LNCaP clone FGC (cell line): ENCODE data around the gene MYO15A.

ENCODE experiments used
- DNase-seq: peaks from one replicate; pipeline ENCODE4 v3.0.0-alpha.2; 2011; ENCODE audit warnings: low read depth
- H3K4me3 ChIP-seq: 2 replicates; pipeline ENCODE4 v1.5.1; 2011; ENCODE audit warnings: mild to moderate bottlenecking, low read depth, low read length, control low read depth
- TF ChIP-seq, protein P1 (sequence below): IDR thresholded peaks from 2 replicates; pipeline ENCODE4 v1.5.1; 2012; ENCODE audit warnings: mild to moderate bottlenecking; ENCODE audit not compliant: control insufficient read depth, insufficient read depth; ENCODE audit errors: extremely low read depth

The MYO15A gene

DNA sequence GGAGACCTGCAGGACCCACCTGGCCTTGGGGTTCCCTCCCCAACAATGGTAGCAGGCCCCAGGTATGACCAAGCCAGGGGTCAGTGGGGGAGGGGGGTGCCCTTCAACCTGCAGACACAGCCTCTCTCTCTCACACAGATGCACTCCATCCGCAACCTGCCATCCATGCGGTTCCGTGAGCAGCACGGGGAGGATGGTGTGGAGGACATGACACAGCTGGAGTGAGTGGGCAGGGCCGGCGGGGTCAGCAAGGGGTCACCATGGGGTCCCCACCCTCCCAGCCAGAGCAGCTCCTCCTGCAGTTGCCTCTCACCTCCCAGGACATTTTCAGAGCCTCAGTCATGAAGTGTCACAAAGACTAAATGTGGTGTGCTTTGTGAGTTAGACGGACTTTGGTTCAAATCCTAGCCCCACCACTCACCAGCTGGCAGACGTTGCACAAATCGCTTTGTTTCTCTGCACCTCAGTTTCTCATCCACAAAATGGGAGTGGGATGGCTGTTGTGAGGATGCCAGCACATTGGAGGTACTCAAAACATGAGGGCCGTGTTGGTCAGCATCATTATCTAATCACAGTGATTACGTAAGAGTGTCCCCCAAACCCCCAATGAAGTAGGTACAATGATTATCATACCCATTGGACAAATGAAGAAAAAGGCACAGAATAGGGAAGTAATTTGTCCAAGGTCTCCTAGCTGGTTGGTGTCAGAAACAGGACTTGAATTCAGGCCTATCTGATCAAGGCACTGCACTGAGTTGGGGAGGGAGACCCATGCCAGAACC lies 16.0 kb downstream of the MYO15A start:
- TF ChIP-seq, protein P1, sequence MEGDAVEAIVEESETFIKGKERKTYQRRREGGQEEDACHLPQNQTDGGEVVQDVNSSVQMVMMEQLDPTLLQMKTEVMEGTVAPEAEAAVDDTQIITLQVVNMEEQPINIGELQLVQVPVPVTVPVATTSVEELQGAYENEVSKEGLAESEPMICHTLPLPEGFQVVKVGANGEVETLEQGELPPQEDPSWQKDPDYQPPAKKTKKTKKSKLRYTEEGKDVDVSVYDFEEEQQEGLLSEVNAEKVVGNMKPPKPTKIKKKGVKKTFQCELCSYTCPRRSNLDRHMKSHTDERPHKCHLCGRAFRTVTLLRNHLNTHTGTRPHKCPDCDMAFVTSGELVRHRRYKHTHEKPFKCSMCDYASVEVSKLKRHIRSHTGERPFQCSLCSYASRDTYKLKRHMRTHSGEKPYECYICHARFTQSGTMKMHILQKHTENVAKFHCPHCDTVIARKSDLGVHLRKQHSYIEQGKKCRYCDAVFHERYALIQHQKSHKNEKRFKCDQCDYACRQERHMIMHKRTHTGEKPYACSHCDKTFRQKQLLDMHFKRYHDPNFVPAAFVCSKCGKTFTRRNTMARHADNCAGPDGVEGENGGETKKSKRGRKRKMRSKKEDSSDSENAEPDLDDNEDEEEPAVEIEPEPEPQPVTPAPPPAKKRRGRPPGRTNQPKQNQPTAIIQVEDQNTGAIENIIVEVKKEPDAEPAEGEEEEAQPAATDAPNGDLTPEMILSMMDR: no peak
- H3K4me3 ChIP-seq: no peak overlapping the region
- DNase-seq: no peak

DNA sequence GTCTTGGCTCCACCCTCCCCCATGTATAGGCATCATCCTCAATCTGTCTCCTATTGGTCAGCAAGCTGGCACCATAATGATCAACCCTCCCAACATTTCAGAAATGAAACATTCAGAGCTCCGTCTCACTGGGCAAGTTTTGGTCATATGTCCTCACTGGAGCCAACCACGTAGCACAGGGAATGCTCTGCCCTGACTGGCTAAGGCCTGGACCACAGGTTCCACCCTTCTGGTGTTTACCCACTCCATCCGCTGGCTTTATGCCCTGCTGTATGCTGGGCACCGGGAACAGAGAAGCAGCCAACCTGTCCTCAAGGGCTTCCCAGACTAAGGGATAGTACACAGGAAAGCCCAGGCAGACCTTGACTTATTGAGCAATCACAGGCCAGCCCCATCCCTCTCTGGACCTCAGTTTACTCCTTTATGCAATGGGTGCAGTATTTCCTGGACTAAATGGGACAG lies 20.5 kb downstream of the MYO15A start:
- peak; percentile 100 for DNase-seq
- TF ChIP-seq, protein P1: no peak
- H3K4me3 ChIP-seq: no peak overlapping the region

DNA sequence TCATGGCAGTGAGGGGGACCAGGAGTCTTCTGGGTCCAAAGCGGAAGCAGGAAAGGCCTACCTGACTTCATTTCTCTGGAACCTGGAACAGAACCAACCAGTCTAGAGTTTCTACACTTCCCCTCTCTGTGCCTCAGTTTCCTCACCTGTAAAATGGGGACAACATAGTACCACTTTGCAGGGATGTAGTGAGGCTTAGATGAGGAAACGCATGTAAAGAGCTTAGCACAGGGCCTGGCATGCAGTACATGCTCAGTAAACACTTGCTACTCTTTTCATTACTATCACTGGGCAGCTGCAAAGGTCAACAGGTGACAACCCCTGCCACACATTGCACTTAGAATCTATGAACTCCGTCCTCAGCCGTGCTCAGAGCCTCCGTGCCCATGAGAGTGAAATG lies 24.2 kb downstream of the MYO15A start:
- TF ChIP-seq, protein P1: no peak

DNA sequence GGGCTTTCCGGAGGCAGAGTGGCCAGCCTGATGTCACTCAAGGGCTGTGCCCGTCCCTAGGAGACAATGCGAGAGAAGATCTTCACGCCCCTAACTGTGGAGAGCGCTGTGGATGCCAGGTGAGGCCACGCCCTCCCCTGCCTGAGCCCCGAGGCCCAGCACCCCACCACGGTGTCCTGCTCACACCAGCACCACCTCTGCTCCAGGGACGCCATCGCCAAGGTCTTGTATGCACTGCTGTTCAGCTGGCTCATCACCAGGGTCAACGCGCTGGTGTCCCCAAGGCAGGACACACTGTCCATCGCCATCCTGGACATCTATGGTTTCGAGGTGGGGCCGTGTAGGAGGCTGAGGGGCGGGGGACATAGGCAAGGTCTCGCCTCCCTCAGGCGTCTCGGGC lies 27.8 kb downstream of the MYO15A start:
- no peak for DNase-seq
- no peak overlapping the region for H3K4me3 ChIP-seq
- TF ChIP-seq, protein P1: no peak

More for the DNA sequence above, 24.2 kb downstream of the MYO15A start:
- no peak overlapping the region for H3K4me3 ChIP-seq
- no peak for DNase-seq

DNA sequence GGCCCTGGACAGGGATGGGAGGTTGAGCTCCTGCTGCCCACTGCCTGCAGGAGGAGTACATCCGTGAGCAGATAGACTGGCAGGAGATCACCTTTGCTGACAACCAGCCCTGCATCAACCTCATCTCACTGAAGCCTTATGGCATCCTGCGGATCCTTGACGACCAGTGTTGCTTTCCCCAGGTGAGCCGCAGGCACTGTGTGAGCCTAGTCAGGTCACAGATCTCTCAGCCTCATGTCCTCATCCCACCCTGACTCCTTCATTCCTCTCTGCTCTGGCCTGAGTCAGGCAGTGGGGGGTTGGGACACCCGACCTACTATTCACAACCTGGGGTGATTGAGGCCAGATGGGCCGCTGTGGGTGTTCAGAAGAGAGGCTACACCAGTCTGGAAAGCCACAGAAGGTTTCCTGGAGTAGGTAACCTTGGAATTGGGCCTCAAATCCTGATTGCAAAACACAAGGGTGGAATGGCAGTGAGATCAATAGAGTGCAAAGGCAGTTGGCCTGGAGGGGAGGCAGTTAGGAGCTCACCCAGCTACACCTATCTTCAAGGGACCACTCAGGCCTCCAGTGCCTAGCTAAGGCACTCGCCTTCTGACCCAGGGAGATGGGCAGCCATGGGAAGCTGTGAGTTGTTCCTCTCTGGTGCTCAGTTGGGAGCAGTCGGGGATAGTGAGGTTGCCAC lies 29.7 kb downstream of the MYO15A start:
- no peak overlapping the region for H3K4me3 ChIP-seq
- no peak for DNase-seq
- TF ChIP-seq, protein P1: no peak

DNA sequence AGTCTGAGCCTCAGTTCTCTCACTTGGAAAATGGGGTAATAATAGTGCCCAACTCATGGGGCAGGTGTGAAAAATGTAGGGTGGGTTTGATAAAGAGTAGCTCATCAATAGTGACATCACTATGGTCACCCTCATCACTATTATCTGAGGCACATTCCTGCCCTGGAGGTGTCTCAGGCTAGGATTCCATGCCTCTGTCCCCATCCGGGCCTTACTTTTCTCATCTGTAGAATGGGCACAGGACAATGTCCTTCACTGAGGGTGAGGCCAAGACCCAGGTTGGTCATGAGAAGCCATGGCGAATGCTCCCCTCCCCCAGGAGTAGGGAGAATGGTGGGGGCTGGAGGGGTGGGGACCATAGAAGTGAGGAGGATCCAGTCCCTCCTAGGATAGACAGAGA lies 30.5 kb downstream of the MYO15A start:
- H3K4me3 ChIP-seq: no peak overlapping the region
- no peak for DNase-seq
- TF ChIP-seq, protein P1: no peak
